Jurkat, Clone E6-1 (cell line): ENCODE data around the gene HMOX2.

Source experiments
- DNase-seq: peaks from one replicate; pipeline ENCODE4 v3.0.0-alpha.2; 2011; ENCODE audit warnings: low read depth, low spot score
- H3K4me3 ChIP-seq: 2 replicates; pipeline ENCODE4 v1.5.1; 2011; ENCODE audit warnings: mild to moderate bottlenecking, low read length, control low read depth, moderate library complexity

Gene HMOX2

DNA sequence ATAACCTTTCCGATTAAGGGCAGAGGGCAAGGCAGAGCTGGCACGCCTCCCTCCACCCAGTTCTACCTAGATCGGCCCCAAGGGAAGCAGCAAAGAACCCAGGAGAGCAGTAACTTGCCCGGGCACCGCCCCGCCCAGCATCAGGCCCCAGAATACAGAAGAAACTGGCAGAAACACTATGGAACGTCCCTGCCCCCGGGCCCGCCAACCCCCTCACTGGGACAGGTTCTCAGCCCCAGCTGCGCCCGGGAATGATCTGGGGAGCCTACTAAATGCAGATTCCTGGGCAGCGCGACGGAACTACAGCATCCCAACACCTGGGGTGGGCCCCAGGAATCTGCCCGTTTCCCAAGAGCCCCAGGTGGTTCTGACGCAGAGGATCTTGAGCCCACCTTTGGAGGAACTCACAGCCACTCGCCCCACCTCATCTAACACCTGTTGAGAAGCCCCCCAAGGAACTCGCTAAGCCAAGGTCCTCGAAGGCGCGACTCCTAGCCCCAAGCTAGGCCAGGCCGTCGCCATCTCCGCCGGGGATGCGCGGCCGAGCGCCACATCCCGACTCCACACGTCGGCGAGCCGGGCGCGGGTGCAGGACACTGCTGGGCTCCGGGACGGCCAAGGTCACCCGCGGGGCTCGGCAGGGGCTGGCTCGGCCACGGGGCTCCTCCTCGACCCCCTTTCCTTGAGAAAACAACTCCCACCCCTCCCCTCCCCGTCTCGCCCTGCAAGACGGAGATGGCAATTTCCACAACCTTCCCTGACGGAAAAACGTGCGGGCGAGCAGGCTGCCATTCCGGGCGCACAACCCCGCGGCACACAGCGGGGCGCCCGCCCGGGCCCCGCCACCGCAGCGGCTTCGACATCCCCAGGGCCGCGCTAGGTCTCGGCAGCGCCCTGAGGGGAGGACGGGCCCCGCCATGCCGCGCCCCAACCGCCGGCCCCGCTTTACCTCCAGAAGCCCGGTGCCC lies 61.5 kb downstream of the HMOX2 start:
- peak overlapping the region; percentile 53 for H3K4me3 ChIP-seq
- no peak for DNase-seq

DNA sequence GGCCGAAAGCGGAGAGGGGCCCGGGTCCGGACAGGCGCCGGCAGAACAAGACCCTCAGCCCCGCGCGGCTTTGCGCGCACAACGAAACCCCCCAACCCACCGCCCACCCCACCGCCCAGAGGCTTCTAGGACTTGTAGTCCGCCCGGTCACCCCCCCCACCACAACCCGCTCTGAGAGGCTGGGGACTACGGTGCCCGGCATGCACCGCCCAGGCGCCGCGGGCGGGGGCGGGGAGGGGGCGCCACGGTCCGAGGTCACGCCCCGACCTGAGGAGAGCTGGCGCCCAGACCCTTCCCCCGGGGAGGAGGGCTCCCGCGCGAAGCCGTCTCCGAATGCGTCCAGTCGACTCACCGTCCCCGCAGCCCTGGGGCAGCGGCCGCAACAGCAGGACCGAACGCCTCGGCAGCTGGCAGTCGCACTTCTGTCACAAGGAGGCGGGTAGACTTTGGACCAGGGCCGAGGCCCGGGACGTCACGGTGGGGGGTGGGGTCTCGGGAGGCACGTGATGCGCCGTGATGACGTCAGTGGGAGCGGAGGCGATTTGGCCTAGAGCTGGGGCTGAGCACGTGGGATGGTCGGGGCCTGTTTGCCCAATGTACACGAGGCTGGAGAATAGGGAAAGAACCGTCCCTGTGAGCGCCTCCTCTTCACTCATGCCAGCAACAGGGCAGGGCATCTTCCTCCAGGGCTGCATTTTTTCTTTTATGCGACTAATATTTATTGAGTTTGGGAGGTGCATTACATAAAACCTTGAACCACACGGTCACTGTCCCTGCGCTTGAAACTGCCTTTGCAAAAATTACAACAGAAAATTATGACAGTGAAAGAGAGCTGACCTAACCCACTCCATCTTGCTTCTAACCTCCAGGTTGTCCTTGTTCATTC lies 62.4 kb downstream of the HMOX2 start, which contains the start of gene CDIP1:
TSS of gene CDIP1 (minus strand) at position 424 of the 886 bp plus-strand sequence. CDS start 24,643 bp downstream, outside the sequence.
- H3K4me3 ChIP-seq: peak within 1 kb of the TSS; percentile 53
- peak; percentile 83 for DNase-seq

DNA sequence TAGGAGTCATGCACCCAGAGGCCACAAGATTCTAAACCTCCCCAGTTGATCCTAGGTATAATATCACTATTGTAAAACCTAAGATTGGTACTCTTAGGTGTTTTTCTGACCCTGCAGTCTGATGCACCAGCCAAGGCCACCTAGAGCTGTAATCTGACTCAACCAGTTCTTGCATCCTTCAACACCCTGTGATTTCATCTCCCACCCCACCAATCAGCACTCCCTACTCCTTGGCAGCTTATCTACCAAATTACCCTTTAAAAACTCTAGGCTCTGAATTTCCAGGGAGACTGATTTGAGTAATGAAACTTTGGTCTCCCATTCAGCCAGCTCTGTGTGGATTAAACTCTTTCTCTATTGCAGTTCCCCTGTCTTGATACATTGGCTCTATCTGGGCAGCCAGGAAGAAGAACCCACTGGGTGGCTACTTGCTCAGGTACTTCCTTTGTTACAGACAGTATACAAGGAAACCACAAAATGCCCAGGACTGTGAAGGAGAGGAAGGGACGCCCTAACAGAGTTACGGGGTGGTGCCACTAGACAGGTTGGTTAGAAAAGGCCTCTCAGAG lies 63.6 kb downstream of the HMOX2 start:
- DNase-seq: no peak
- H3K4me3 ChIP-seq: no peak overlapping the region

DNA sequence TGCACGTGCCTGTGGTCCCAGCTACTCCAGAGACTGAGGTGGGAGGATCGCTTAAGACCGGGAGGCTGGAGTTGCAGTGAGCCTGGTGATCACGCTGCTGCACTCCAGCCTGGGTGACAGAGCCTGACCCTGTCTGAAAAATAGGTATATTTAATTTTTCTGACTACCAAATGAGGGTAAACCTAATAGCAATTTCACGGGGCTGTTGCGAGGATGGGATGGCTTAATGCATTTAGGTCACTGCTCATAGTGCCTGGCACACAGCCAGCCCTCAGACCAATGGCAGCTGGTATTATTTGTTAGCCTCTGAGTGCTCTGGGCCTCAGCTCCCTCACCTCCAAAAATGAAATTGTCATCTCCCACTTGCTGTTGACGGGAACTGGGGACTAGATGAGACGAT lies 68.3 kb downstream of the HMOX2 start:
- no peak for DNase-seq
- H3K4me3 ChIP-seq: no peak overlapping the region

DNA sequence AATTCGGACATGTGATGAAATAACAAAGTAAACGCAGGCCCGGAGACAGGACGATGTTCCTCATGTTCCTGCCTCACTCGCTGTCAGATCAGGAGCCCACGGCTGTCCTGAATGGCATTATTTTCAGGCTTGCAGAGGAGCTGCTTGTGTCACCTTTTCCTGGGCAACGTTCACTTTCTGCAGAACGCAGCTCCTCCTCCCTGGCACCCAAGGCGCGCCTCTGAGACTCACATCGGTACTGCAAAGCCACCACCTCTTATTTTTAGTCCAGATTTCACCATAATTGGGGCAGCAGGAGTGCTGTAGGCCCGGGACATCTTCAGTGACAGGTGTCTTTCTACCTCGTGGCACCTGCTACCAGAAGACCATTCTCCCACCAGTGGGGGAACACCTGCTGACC lies 71.9 kb downstream of the HMOX2 start:
- no peak overlapping the region for H3K4me3 ChIP-seq
- DNase-seq: no peak

DNA sequence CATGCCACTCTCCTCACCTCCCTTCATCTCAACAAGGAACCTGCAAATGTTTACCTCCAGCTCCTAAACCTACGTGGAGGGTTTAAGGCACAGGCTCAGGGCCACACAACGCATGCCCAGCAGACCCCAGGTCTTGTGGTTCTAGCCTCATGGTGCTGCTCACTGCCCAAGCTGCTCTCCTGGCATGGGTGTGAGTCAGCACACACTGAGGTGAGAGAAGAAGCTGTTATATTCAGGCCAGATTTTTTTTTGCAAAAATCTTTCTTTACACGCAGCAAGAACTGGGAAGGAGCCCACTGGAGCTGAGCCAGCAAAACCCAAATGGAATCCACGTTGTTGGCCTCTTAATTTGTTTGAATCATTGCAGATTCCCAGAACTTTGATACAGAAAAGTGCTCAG lies 74.4 kb downstream of the HMOX2 start:
- no peak for DNase-seq
- no peak overlapping the region for H3K4me3 ChIP-seq

DNA sequence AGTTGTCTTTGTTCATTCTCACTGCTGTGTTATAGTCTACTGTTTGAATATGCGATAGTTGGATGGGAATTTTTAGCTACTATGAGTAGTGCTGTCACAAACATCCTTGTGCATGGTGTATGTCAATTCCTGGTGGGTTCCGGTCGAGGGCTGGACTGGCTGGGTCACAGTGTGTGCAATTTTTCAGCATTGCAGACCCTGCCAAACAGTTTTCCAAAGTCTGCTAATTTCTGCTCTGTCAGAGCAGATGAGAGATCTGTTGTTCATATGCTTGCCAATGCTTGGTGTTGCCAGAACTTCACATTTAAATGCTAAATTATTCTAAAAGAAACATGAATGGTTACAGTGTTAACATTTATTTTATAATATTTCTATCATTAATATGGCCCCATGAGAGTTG lies 76.3 kb downstream of the HMOX2 start:
- H3K4me3 ChIP-seq: no peak overlapping the region
- DNase-seq: no peak

DNA sequence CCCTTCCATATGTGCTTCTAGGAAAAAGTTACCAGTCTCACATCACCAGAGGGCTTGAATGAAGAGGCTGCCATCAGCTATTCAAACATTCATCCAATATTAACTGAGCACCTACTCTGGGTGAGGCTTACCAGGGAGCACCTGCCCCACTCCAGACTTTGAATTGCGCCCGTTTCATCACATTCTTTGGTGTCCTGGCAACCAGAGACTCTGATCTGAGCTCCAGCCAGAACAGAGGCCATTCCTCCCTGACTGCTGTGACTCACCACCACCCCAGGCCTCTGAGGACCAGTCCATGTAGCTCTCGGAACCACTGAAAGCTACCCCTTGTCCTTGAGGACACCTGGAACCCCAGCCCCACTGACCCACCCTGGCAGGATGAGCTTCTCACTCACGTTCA lies 79.9 kb downstream of the HMOX2 start, which contains the start of gene C16orf96:
TSS of gene C16orf96 (plus strand) at position 229 of the 400 bp plus-strand sequence. CDS start at position 379, 150 bp downstream.
- no peak within 1 kb of the TSS for H3K4me3 ChIP-seq
- DNase-seq: no peak

DNA sequence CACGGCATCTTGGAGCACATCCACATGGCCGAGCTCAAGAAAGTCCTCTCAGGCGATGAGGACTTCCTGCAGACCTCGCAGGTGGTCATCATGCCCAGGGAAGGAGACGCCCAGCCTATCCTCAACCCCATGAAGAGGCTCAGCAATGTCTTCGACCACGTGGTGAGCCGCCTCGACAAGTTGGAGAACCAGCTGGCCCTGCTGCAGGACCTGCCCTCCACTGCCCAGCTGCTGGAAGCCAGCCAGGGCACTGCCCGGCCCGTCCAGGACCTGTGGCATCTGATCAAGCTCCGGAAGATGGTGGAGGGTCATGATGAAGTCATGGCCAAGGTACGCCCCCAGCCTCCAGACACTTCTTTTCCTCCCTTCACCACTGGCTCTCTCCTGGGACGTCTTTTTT lies 80.4 kb downstream of the HMOX2 start:
- no peak for DNase-seq
- H3K4me3 ChIP-seq: no peak overlapping the region

DNA sequence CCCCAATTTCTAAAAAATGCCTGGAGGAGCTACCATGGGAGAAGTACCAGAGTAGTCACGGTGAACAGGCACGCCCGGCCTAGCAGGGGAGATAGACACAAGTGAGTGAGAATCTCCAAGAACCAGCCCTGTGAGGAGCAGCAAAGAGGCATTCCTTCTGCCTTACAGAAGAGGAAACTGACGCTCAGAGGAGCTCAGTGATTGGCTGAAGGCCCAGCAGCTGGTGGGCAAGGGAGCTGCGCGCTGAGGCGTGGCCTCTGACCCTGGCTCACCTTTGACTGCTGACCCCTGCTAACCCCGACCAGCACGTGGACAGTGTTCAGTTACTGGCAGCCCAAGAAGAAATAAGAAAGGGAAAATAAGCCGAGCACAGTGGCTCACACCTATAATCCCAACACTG lies 81.8 kb downstream of the HMOX2 start:
- H3K4me3 ChIP-seq: no peak overlapping the region
- no peak for DNase-seq
